GM12875 (cell line): Measurements from ENCODE around the gene TRMT44.
"Not testable (repeated sequence)": the region's sequence is repeated elsewhere in the genome, so short reads cannot be mapped to it uniquely, and the experiment has no call there.

Experiments used
- H3K4me3 ChIP-seq: one replicate; pipeline ENCODE4 v1.5.1; 2011; ENCODE audit warnings: low read depth, low read length, control low read depth
- TF ChIP-seq, protein P1 (sequence below): IDR thresholded peaks from 2 replicates; pipeline ENCODE4 v1.5.1; 2011; ENCODE audit warnings: low read depth, mild to moderate bottlenecking, control low read depth, inconsistent platforms, low read length, moderate library complexity, borderline replicate concordance; ENCODE audit not compliant: insufficient read depth

Gene TRMT44

DNA sequence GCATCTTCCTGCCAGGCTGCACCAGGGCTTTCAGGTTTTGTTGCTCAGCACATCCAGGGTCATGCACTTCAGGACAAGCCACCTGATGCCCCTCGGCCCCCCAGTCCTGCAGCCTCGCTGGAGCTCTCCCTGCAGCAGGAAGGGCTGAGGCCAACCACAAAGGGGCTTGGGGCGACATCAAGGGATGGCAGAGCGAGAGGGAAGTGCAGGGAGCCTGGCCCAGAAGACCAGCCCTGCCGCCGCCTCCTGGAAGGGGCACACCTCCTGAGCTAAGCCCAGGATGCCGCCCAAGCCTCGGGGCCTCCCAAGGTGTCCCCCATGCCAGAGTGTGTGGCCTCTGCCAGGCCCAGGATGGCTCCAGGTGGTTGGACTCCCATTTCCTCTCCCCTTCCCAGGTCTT is 37.1 kb downstream of the TRMT44 start:
- no peak overlapping the region for H3K4me3 ChIP-seq
- TF ChIP-seq, protein P1, sequence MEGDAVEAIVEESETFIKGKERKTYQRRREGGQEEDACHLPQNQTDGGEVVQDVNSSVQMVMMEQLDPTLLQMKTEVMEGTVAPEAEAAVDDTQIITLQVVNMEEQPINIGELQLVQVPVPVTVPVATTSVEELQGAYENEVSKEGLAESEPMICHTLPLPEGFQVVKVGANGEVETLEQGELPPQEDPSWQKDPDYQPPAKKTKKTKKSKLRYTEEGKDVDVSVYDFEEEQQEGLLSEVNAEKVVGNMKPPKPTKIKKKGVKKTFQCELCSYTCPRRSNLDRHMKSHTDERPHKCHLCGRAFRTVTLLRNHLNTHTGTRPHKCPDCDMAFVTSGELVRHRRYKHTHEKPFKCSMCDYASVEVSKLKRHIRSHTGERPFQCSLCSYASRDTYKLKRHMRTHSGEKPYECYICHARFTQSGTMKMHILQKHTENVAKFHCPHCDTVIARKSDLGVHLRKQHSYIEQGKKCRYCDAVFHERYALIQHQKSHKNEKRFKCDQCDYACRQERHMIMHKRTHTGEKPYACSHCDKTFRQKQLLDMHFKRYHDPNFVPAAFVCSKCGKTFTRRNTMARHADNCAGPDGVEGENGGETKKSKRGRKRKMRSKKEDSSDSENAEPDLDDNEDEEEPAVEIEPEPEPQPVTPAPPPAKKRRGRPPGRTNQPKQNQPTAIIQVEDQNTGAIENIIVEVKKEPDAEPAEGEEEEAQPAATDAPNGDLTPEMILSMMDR, result no peak

- TF ChIP-seq, protein P1, result no peak
- H3K4me3 ChIP-seq, result no peak overlapping the region
These were observed 37.8 kb downstream of the TRMT44 start for GRCh38 chr4:8478371-8478770.

DNA sequence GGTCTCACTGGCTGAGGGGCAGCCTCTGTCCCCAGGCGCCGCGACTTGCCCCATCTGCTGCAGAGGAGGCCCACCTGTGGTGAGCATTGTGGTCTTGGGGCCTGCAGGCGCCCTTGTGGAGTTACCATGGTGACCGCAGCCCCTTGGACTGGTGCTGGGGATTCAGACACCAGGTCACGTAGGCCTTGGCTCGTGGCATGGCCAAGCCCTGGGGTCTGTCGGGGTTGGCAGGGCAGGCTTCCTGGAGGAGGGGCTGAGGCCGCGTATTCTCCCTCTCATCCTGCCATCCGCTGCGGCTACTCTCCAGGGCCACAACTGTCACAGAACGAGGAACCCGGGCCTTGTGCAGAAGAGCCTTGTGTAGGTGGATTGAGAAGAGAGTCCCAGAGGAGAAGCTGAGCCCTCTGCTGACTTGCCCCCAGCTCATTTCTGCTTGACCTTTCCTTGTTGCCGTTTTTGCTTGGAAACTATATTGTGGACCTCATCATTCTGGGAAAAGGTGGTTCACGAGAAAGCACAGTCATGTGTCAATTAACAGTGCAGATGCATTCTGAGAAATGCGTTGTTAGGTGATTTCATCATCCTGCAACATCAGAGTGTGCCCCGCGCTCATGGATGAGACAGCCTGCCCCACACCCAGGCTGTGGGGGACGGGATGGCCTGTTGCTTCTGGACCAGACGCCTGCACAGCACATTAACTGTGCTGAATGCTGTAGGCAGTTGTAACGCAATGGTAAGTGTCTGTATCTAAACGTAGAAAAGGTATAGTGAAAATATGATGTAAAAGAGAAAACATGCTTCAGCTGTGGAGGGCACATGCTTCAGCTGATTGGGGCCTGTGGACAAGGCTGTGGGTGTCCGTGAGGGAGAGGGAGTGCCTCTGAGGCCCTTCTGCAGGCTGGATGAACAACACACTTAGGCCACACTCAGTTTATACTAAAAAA is 38.5 kb downstream of the TRMT44 start:
- no peak overlapping the region for H3K4me3 ChIP-seq
- TF ChIP-seq, protein P1, result no peak

DNA sequence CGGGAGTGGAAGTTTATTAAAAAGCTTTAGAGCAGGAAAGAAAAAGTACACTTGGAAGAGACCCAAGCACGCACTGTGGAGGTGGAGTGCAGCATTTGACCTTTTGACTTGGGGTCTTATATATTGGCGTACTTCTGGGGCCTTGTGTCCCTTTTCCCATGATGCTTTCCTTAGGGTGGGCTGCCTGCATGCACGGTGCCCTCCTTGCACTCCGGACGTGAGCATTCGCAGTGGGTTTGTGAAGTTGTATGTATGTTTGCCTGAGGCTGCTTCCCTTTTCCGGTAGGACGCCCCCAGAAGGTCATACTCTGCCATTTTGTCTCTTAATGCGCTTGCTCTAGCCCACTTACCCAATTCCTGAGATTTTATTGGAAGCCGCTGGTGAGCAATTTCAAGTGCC is 39.6 kb downstream of the TRMT44 start:
- TF ChIP-seq, protein P1, result no peak
- no peak overlapping the region for H3K4me3 ChIP-seq

- H3K4me3 ChIP-seq, result not testable (repeated sequence)
These were observed 46.1 kb downstream of the TRMT44 start for GRCh38 chr4:8486643-8487042.

DNA sequence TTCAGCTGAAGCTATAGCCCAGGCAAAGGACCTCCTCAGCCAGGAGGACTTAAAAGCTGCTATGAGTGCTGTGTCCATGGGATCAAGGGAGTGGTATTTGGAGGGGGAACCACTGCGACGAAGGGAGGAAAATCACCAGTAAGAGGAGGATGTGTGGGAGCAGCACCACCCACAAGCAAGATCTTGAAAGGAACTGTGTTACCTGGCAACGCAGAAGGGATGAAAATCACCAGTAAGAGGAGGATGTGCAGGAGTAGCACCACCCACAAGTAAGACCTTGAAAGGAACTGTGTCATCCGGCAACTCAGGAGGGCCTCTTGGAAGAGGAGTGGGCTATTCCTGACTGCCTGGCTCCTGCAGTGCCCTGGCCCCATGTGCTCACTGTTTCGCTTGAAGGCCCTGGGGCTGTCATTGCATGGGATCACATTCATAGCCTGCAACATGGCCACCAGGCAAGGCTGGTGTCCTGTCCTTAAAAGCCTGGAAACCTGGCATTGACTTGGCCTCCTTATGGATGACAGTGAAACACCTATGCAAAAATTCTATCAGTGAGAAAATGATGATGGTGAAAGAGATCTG is 48.3 kb downstream of the TRMT44 start:
- TF ChIP-seq, protein P1, result no peak
- H3K4me3 ChIP-seq, result no peak overlapping the region

DNA sequence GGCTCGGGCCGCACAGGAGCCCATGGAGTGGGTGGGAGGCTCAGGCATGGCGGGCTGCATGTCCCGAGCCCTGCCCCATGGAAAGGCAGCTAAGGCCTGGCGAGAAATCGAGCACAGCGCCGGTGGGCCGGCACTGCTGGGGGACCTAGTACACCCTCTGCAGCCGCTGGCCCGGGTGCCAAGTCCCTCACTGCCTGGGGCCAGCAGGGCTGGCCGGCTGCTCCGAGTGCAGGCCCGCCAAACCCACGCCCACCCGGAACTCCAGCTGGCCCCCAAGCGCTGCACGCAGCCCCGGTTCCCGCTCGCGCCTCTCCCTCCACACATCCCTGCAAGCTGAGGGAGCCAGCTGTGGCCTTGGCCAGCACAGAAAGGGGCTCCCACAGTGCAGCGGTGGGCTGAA is 50.9 kb downstream of the TRMT44 start:
- H3K4me3 ChIP-seq, result not testable (repeated sequence)

DNA sequence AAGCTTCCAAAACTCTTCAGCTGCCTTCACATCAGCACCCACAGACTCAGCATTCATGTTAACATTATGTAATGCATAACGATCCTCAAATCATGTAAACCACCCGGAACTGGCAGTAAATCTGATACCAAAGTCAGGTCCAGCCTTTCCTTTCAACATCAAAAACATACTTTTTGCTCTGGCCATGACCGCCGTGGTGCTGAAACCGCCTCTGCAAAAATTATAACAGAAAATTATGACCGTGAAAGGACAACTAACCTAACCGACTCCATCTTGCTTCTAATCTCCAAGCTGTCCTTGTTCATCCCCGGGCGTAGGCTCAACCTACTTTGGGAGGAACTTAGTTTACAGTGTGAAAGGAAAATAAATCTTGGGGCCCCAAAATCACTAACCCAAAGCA is 51.6 kb downstream of the TRMT44 start:
- TF ChIP-seq, protein P1, result no peak
- no peak overlapping the region for H3K4me3 ChIP-seq
